Caki2 (cell line): ENCODE measurements around the gene PARD3B. TPM values are rescaled to one million over a fixed set of nuclear protein-coding genes. Genes with fewer than 3 reads are reported as not detected.
"Not testable (repeated sequence)": the region's sequence is repeated elsewhere in the genome, so short reads cannot be mapped to it uniquely, and the experiment has no call there.

Source experiments
- DNase-seq: peaks from one replicate; pipeline ENCODE4 v3.0.0-alpha.2; 2015; ENCODE audit warnings: low read depth
- in situ Hi-C: cut with HindIII; loops from 2 replicates; pipeline ENCODE4 v1.10.0; 2016; ENCODE audit warnings: low sequenced_read_pairs, low pct_unique_long_range_greater_than_20kb, mixed read lengths
- total RNA-seq: library from RNA; depleted of rRNA; stranded (reverse); fragments of >200 nt; shearing (Covaris generic); gene quantifications from 2 replicates; pipeline ENCODE4 v1.2.3, GENCODE V29; 2014; ENCODE audit warnings: low replicate concordance

PARD3B gene
- total RNA-seq, 1 experiment from 2014 or later: 3.8 TPM

DNA sequence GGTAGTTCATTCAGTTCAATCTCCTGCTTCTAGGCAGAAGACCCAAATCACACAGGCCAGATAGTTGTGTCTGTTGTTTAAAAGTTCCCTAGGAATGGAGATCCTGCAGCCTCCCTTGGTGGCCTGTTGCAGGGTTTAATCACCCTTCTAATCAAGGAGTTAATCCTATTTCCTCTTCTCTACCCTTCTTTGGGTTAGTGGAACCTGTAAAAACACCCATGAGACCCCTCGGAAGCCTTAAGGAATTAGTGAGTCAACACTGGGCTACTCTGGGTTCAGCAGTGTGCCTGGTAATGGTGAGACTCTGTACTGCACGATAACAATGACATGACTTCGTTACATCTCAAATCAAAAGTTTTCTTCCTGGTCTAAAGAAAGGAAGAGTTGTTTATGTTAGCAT lies 919.4 kb downstream of the PARD3B start:
- DNase-seq: no peak
- in situ Hi-C loops: no loop called here

DNA sequence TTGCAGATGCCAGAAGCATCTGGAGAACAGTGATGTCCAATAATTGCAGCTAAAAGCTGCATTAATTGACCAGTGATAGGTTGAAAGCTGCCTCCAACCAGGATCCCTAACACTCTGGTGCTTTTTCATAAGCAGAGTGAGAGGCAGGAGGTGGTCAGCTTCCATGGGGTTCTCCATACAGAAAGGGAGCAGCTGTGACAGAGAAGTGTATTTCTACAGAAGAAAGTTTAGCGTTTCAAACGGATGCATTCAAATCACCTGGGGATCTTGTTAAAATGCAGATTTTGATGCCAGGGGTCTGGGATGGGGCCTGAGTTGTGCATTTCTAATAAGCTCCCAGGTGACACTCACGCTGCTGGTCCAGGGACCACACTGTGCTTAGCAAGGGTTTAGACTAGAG lies 920.5 kb downstream of the PARD3B start:
- no peak for DNase-seq
- in situ Hi-C loops: no loop called here

DNA sequence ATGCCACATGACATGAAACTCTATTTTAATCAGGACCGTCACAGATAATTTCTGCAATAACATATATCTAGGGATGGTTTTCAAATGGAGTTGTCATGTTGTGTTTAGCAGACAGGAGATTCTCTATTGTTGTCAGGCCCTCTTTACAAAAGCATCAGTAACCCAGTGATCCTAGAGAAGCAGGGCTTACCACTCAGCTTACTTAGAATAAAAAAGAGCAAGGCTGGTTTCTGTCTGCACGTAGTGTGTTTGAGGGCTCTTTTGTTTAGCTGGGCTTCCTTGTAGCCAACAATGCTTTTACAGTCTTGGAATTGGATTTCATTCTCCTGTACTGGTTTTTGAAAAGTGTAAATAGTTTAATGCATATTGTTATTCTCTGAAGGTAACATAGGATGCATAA lies 926.5 kb downstream of the PARD3B start:
- no peak for DNase-seq
- in situ Hi-C loops: no loop called here

- in situ Hi-C loops: no loop called here
- DNase-seq: no peak
These were observed 928.5 kb downstream of the PARD3B start for GRCh38 chr2:205473791-205474190.

DNA sequence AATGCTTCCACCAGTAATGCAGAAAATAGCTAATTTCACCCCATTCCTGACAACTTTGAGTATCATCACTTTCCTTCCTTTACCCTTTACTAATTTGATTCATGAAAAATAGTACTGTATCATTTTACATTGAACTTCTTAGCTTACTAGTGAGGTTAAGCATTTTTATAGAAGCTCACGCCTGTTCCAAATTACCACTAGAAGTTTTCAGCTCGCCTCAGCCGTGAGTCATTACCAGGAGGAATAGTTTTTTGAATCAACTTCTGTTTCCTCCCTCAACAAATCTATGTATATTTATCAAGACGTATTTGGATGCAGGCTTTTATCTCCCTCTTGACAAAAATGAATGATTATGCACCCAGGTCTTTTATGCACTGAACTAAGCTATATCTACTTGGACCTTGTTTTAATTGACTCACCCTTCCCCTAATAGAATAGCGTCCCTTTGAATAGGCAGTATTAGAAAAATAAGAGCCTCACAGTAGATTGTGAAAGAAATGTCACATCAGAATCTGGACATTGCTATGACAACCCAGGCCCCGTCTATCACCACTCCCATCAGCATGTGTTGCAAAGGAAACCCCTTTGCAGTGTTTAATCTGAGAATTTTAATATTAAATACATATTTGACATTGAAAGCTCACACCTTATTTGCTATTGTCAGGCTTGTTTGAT lies 929.6 kb downstream of the PARD3B start:
- in situ Hi-C loops: no loop called here
- DNase-seq: no peak

- in situ Hi-C loops: no loop called here
- DNase-seq: no peak
These were observed 930.1 kb downstream of the PARD3B start for GRCh38 chr2:205475416-205475768.

- in situ Hi-C loops: no loop called here
- no peak for DNase-seq
These were observed 931.9 kb downstream of the PARD3B start for GRCh38 chr2:205477016-205477705.

DNA sequence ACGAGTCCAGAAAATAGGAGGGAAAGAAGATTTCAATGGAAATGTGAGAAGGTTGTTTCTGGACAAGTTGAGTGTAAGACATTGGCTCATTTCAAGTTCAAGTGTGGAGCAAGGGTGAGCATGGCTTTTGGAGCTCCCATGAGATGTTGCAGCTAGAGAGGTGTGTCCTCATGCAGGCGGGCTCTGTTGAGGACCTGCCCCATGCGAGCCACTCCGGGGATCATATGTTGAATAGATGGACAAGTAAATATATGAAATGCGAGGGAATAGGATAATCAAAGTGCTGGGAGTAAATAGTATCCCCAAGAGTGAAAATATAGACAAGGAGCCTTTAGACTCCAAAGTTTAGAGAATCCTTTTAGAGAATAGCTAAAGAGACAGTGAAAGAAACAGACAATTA lies 936.6 kb downstream of the PARD3B start:
- in situ Hi-C loops: no loop called here
- no peak for DNase-seq

DNA sequence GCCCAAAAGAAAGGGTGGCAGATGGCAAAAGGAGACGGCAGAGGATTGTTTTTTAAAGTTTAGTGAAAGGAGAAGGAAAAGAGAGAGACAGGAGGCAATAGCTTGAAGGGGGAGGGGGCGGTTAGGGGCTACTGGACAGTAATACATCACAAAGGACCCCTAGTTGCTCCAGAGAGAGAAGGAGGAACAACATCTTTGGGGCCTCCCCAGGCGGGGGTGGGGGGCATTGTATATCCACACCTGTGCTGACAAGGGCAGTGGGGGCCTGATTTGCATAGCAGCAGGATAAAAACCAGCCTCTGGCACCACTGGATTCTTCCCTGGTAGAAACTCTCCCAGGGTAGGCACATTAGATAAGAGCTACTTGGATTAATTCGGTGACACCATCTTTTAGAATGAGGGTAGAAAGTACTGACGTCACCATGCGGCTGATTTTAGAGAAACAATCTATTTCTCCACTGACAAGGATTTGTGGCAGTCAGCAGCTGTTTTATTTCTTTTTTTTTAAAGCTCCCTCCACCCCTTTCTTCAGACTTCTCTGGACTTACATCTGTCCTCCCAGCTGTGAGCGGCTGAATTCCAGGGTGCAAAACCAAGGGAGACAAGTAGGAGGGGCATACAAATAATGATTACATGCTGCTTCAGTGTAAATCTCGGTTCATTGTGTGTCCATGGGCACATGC lies 937.3 kb downstream of the PARD3B start:
- in situ Hi-C loops: no loop called here

GRCh38 chr2:205483095-205483494 lies 937.8 kb downstream of the PARD3B start:
- no peak for DNase-seq
- in situ Hi-C loops: no loop called here

More for the DNA sequence above, 937.3 kb downstream of the PARD3B start:
- DNase-seq: no peak

GRCh38 chr2:205484215-205484614 lies 938.9 kb downstream of the PARD3B start:
- DNase-seq: no peak
- in situ Hi-C loops: no loop called here

DNA sequence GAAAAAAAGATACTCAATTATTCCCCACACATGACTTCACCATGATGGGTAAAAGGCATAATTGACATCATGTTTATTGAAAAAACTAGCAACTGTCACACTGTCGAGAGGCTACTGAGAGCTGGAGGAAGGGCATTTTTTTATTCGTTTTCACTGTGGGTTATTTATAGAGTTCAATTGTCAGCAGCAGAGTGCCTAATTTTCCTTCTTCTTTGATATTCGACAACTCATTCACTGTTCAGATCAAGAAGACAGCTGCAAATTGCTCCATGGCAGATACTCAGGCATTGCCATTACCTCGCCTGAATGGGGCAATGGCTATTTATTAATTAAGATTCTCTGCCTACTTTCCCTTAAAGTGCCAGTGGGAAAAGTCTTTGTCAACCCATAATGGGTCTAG lies 939.5 kb downstream of the PARD3B start:
- in situ Hi-C loops: no loop called here
- DNase-seq: no peak

- in situ Hi-C loops: not testable (repeated sequence)
These were observed 948.3 kb downstream of the PARD3B start for GRCh38 chr2:205493528-205493927.

DNA sequence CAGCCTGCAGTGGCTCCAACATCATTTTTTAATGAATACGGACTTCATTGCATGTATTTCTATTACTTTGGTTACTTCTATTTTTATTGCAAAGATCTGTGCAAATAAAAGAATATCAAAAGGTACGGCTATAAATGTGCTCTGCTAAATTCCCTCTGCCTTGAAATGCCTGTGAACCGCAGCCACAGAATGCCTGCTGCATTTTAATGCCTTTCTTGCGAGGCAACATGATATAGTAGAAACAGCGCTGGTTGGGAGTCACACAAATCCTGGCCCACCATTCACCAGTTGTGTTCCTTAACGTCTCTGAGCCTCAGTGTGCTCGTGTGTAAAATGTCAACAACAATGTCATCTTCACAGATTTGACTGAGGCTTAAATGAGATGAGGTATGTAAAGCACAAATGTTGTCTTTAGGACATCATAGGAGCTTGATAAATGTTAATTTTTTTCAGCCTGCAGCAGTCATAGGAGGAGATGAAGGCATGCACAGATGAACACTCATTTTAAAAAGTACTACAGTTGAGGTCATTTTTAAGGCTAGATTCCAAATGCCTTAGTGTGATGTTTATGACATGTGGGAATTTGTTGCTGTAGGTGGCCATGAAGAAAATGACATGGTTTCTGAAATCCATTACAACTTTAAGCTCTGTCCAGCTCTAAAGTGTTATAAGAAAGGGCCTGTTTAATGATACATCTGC lies 949.4 kb downstream of the PARD3B start:
- in situ Hi-C loops: no loop called here
- DNase-seq: no peak

More at GRCh38 chr2:205493528-205493927, 948.3 kb downstream of the PARD3B start:
- DNase-seq: not testable (repeated sequence)

- in situ Hi-C loops: no loop called here
- no peak for DNase-seq
These were observed 950.5 kb downstream of the PARD3B start for GRCh38 chr2:205495819-205496218.

DNA sequence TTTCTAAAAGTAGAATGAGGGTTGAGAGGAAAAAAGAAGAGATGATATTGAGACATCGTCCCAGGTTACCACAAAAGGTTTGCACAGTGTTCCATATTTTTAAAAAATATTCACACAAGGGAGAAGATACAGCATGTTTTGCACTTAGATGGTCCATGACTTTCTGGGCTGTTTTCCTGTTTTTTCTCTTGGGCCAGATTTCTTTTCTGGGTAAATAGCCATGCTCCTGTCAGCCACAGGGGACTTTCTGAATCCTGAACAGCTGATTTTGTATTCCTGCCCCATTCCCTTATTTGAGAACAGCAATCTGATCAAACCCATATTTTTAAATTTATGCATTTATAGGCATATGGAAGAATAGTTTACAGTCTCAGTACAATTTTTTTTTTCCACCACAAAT lies 951.1 kb downstream of the PARD3B start:
- in situ Hi-C loops: no loop called here
- no peak for DNase-seq

GRCh38 chr2:205496772-205497171 lies 951.5 kb downstream of the PARD3B start:
- in situ Hi-C loops: no loop called here
- DNase-seq: no peak

DNA sequence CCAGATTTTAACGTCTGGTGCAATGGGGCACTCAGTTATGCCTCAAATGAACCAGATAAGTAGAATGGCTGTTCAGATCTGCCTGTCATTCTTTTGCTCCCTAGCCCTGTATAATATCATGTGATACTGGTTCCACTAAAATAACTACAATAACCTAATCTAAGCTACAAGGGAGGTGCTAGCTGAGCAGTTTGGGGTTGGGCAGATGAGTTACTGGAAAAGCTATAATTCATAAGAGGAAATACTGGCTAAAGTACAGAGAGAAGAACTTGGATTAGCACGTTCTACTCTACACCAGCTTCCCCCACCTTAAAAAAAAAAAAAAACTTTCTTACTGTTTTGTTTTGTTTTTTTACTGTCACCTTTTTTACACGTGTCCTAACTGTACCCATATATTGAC lies 953.7 kb downstream of the PARD3B start:
- in situ Hi-C loops: no loop called here
- no peak for DNase-seq

GRCh38 chr2:205500065-205500464 lies 954.8 kb downstream of the PARD3B start:
- DNase-seq: no peak
- in situ Hi-C loops: no loop called here
